AG08396 (cell line): Measurements from ENCODE around the gene TREML2.

ENCODE experiments used
- DNase-seq: peaks from one replicate; pipeline ENCODE4 v3.0.0; 2012; ENCODE audit warnings: low spot score, mixed read lengths

TREML2 gene

DNA sequence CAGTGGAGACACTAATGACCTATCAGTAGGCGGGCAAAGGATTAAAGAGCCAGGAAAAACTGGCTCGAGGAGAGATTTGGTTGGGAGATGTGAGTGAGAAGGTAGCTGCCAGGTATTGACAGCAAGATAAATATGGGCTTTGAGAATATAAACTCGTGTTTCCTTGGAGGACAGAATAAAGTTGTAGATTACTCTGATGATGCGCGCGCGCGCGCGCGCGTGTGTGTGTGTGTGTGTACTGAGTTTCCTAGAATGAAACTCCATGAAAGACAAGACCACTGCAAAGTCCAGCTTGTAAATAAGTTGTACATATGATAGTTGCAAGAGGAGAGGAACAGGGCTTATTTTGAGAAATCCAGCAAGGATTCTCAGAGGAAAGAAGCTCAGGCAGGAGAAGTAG is 24.8 kb downstream of the TREML2 start:
- DNase-seq: no peak

DNA sequence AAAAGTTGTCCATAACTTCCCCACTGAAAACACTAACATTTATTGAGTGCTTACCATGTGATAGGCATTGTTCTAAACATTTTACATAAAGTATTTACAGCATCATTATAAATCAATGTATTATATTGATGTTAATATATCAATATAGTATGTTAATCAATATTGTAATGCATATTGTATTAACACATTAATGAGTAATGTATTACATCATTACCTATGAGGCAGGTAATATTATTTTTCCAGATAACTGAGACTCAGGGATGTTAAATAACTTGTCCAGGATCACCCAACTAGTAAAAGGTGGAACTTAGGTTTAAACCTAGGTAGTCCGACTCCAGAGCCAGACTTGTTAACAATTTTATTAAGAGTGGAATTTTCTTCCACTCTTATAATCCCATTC is 25.9 kb downstream of the TREML2 start:
- DNase-seq: no peak

DNA sequence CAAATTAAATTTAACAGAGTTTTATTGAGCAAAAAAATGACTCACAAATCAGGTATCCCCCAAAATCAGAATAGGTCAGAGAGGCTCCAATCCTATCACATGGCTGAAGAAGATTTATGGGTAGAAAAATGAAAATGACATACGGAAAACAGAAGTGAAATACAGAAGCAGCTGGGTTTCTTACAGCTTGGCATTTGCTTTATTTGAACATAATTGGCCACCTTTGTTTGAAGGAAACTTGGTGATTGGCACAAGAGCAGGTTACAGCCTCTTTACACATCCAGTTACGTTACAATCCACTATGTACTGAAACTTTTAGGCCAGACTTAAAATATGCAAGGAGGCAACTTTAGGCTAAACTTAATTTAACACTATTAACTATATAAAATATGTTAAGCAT is 26.3 kb downstream of the TREML2 start:
- DNase-seq: no peak

DNA sequence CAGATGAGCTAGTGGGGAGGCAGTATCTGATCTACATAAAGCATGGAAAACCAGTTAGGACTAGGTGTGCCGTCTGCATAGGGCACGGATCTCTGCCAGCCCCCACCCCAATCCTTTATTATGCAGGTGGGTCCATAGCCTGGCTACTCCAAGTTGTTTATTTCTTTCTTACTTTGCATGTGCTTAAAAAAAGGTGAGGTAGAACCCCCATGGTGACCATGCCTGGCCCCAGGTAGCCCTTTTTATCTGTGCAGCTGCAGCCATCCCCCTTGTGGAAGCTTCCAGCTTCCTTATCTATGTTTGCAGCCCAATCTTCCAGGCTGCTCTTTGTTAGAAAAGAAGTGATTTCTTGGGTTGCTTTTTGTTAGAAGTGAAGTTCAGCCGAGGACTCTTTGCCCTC is 29.0 kb downstream of the TREML2 start:
- no peak for DNase-seq

DNA sequence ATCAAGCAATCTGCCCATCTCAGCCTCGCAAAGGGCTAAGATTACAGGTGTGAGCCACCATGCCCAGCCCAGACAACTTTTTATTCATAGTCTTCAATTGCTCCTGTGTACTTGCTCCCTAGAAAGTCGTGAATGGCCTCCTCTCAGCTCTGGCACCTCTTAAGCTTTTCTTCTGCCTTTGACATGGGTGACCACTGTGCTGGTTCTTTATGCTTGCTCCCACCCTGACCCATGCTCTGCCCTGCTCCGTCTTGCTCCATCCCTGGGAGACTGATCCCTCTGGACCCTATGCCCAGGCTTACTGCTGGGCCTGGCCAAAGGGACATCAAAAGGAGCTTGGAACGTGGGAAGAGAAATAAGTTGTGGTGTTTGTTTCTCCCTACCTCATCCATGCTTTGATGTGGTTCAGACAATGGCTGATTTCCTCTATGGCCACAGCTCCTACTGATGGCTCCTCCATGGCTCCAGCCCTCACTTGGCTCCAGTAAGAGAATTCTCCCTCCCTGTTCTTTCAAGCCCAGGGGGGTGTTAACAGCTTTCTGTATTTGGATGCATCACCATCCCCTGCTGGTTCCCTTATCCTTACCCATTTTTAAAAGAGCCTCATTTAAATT is 30.3 kb downstream of the TREML2 start:
- no peak for DNase-seq

DNA sequence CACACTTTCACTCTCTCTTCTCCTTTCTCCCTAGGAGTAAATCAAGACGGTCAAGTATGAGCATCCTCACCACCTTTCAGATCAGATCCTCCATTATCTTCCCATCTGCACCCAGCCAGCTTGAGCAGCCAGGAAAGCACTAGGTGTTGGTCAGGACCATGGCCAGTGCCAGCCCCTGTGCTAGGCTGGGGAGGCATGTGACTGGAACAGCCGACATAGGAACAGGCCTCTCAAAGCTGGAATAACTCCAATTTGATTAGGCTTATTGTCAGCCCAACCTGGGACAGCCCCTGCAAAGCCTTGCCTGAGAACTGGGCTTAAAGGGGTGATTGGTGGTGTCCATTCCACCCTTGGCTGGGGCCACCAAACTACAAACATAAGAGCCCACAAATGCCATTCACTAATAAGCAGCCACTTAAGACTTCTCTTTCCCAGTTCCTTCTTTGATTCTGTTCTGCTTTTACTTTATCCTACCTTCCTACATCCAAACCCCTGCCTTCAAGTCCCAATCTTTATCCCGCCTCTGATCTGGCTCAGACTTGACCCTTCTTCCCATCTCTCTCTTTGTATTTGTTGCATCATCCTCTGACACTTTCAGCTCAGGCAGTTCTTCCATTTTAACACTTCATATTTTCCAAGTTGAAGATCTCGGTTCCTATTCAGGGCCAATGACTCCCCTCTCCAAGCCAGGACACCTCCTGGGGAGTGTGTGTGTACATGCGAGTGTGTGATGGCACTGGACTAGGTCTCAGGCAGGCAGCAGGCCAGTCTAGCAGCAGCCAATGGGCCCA is 33.6 kb downstream of the TREML2 start:
- DNase-seq: peak; percentile 38

DNA sequence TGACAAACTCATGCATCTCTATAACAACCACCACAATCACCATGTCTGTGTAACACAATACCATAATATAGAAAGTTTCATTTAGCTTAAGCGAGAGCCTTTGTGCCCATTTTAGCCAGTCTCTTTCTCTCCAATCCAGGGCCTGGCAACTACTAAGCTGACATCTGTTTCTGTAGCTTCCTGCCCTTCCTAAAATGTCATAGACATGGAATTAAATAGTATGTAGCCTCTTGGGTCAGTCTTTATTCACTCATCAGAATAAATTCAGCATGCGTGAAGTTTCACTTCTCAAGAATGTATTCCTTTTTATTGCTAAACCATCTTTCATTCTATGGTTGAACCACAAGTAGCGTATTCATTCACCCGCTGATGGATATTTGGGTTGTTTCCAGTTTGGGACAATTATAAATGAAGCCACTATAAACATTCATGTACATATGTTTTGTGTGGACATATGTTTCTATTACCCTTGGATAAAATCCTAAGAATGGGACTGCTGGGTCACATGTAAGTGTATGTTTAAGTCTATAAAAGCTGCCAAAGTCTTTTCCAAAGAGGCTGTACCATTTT is 36.3 kb downstream of the TREML2 start:
- DNase-seq: no peak

DNA sequence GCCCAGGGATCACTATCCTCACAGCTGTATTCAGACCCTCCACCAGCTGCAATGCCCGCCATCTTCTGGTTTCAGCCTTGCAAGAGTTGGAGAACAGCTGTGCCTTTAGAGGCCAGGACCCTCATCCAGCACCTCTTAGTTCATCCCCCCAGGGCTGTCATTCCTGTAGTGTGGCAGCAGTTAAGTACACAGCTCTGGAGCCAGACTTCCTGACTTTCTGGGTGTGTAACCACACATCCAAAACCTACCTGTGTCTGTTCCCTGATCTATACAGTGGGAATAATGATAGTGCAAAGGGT is 37.6 kb downstream of the TREML2 start:
- no peak for DNase-seq

DNA sequence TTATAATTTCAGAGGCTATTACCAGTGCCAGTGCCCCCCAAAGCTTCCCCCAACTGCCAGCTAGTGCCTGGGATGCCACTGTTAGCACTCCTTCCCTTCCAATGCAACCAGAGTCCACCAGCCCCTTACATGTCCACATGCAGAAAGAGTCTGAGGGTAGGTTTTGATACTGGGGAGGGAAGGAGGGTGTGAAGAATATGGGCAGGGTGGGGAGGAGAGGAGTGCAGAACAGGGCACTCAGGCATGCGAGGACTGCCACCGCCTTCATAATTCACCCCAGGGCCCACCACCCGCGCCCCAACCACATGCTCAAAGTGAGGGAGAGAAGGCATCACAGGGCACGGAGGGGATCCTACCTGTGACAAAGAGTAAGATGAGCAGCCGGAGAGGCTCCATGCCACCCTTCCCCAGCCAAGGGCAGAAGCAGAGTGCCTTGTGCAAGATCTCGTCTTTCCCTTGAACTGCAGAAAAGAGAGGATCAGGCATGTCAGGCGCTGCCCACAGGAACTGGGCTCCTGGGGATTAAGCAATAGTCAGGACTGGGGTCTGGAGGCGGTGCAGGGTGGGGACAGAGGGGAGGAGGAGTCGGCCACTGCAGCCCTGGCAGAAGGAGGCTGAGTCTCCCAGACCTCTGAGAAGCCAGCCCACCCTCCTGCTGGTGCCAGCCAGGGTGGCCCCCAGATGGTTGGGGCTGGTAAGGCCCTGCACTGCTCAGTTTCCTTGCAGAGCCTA is 38.1 kb downstream of the TREML2 start, which contains the start of gene TREM2:
TREM2 (minus strand) TSS at position 430 of the 732 bp plus-strand sequence; CDS start at position 396, 34 bp downstream.
- DNase-seq: no peak

DNA sequence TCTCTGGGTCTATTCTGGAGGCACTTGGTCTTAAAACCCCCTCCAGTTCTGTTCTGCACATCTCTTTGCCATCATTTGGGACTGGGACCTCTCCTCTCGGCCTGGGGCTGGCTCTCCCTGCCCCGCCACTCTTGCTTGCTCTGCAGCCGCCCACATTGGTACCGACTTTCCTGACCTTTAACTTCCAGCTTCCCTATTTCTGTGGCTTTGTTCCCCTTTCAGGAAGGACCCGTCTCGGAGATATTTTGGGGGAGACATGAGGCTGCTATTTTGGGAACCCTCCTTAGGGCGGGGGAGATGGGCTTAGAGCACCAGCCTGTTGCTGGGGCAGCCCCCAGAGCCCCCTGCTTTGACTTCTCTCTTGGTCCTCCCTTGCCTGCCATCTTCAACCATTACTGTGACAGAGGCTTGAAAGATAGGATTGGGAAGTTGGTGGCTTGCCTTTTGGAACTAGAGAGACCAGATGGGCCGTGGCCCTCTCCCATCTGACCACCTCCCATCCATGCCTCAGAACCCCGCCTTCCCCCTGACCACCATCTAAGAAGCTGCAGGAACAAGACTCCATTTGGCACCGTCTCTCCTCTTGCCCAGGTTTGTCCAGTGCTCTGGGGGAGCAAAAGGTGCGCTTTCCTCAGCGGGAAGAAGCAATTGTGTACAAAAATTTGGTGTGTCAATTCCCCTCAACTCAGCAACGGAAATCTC is 38.9 kb downstream of the TREML2 start:
- DNase-seq: no peak

DNA sequence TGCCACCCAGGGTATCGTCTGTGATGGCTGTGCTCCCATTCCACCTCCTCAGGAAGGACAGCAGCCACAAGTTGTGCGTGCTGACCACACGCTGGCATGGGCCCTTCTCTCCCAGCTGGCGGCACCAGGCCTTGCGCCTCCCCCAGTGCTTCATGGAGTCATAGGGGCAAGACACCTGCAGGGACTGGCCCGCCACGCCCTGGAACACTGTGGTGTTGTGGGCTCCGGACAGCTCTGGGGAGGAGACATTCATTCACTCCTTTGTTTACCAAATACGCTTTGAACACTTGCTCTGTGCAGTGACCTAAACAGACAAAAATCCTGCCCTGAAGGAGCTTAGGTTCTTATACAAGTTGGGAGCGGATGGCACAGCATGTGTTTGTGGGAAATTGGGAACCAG is 39.6 kb downstream of the TREML2 start:
- DNase-seq: no peak

DNA sequence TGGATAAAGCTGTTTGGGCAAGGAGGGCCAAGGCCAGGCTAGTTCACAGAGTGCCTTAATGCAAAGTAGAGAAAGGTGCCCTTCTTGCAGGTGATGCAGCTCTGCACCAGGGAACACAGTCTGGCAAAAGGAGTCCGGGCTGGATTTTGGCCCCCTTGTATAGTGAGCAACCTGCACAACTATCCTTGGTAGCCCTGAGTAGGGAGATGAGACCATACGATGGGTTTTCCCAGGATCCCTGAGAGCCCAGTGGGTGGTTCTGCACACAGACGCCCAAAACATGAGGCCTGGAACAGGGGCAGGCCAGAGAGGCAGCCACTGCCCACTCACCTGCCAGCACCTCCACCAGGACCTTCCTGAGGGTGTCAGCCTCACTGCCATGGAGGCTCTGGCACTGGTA is 40.0 kb downstream of the TREML2 start:
- no peak for DNase-seq

DNA sequence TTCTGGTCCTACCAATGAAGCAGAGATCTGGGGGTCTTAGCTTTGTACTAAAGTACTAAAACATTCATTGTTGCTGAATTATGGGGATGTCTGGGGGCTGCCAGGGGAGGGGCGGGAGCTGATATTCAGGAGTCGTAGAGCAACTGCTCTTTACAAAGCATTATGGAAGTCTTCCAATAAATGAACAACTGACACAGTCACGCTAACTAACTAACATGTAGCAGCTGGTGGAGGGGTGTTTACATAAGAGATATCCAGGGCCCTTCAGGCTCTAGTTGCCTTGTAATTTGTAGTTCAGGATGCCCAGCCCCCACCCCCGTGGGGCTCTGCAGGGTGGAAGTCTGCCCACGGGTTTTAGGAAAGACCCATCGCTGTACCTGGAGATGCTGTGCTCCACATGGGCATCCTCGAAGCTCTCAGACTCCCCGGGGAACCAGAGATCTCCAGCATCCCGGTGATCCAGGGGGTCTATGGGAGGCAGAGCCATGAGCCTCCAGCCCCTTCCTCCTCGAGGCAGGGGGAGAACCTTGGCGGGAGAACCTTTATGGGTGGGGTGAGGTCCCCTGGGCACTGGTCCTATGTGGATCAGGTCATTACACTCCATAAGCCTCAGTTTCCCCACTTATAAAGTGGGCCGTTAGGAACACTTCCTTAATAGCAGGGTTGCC is 41.4 kb downstream of the TREML2 start:
- DNase-seq: no peak

DNA sequence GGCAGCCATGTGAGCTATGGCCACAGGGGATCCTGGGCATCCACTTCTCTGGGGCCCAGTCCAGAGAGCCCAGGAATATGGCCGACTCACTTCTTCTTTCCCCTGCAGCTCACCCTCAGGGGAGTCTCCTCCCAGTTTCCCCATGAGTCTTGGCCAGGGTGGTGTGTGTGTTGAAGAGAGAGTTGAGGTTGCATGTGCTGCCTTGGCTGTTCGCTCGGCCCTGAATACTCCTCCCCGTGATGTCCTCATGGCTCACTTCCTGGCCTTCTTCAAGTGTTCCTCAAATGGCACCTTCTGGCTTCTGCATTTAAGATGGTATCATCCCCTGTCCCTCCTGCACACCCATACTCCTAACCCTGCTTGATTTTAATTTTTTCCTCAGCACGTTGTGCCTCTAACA is 43.6 kb downstream of the TREML2 start:
- DNase-seq: no peak

DNA sequence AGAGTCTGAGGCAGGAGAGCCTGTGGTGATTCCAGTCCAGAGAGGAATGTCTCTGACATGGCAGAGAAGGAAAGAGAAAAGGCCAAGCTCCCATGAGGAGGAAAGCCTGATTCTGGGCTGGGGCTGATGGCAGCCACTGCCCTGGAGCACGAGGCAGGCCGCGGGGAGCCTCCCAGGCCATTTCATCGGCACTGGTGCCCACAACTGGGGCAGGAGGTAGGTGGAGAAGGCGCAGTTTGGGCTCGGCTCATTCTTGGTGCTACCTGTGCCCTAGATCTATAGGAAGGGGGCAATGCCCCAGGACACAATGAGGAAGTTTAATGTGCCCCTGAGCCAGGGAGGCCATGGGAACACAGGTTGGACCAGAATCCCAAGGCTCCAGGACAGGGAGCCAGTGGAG is 44.2 kb downstream of the TREML2 start:
- no peak for DNase-seq

DNA sequence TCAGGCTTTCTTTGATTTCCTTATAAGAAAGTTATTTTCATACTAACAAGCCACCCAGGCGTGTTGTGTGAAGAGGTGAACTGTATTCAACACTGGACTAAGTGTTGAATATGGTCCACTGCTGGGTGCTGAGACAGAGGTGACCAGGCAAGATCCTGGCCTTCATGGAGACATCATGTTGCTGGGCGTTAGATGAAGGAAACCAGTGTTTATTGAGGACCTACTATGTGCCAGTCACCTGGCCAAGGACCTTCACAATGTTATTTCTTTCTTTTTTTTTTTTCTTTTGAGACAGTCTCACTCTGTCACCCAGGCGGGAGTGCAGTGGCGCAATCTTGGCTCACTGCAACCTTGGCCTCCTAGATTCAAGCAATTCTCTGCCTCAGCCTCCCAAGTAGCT is 44.9 kb downstream of the TREML2 start:
- no peak for DNase-seq

DNA sequence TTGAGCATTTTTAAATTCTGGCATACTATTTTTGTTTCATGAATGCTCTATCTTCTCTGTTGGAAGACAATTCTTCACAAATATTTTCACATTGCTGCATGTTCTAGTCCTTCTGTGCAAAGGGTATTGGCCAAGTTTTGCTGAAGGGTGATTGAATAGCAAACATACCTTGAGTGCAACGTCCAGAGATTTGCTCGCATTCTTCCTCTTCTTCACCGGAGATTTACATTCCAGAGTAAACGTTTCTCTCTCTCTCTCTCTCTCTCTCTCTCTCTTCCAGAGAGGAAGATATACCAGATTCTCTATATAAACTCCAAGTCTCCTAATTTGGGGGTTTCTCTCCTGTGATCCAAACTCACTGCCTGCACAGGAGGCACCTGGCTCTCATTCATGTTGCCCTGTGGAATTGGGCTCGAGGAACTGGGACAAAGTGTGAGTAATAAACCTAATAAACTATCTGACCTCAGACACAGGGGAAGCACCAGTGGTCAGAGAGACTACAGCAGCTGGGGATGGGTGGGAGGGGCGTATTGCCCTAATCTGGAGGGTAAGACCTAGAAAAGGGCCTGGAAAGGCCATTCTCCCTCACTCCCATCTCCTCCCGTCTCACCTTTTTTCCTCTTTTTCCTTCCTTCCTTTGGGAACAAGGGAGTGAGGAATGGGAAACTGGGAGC is 45.7 kb downstream of the TREML2 start:
- DNase-seq: no peak

DNA sequence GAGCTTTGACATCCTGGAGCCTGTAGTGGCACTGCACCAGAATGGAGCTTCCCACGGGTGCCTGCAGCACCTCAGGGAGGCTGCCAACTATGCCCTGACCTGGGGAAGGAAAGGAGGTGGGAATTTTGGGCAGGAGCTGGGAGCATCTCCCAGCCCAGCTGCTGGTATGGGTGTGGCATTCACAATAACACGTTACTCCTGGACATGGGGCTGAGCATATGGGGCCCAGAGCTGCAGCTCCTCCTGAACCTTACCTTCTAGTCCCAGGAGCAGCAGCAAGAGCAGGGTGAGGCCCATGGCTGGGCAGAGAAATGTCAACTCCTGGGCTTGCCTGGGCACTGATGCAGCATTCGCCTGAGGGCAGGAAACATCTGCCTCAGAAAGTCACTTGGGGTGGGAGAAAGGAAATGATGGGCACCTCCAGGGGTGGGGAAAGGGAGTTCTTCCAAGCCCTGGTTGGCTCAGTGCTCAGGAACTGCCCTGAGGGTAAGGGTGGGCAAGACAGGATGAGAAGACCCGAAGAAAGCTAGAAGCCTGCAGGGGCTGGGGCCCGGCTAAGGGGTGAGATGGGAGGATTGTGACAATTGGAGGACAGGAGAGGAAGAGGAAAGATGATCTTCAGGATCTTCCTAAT is 46.8 kb downstream of the TREML2 start, which contains the start of gene TREML1:
TREML1 (minus strand) TSS at position 356 of the 634 bp plus-strand sequence; CDS start at position 297, 59 bp downstream.
- no peak for DNase-seq

DNA sequence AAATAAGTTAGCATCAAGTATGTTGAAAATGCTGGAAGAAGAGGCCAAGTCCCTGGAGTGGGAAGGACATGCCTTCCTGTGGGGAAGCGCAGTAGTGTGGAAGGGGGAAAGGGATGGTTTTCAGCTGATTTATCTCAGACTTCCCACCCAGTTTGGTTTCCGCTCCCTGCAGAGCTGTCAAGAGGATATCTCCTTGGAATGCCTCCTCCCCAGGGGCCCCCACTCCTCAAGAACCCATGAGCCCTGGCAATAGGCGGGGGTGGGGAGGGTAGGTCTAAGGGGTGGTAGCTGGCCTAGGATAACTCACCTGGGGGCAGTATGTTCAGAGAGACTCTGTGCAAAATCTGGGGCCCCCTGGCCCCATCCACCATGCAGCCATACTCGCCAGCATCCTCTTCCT is 47.5 kb downstream of the TREML2 start:
- no peak for DNase-seq

DNA sequence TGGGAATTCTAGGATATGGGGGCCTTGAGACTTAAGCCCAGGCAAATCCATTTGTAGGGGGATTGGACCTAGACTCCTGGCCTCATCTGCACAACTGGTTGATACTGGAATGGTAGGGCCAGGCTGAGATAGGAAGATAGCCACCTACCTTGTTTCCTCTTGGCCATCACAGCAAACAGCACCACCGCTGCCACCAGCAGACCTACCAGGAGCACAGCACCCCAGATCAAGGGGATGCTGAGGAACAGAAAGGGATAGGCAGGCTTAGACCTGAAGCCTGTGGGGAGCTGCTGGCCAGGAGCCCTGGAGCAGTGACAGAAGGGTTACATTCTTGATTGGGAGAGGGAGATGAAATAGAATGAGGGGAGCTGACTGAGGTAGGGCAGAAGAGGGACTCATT is 50.3 kb downstream of the TREML2 start:
- DNase-seq: no peak

DNA sequence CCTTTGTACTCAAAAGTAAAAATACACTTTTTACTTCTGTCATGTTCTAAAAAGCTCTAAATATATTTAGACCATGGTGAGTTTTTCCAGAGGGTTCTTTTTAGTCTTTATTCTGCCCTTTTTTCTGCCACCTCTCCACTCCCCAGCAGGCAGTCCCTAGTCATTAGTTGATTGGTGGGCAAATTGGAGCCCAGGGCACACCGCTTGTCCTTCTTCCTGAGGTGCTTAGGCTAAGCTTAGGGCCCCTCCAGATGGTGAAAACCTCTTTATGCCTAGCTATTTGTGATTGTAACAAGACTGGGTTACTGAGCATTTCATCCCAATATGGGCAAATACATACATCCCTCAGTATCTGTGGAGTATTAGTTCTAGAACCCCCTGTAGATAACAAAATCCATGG is 53.0 kb downstream of the TREML2 start:
- no peak for DNase-seq
